ENCODE results near the gene GRID1.

GRID1 gene

GRCh38 chr10:86334488-86335085, 32.0 kb downstream of the GRID1 start:
- DNase-seq: peak; percentile 43

- DNase-seq: no peak
These were observed 32.6 kb downstream of the GRID1 start for GRCh38 chr10:86333826-86334487.

DNA sequence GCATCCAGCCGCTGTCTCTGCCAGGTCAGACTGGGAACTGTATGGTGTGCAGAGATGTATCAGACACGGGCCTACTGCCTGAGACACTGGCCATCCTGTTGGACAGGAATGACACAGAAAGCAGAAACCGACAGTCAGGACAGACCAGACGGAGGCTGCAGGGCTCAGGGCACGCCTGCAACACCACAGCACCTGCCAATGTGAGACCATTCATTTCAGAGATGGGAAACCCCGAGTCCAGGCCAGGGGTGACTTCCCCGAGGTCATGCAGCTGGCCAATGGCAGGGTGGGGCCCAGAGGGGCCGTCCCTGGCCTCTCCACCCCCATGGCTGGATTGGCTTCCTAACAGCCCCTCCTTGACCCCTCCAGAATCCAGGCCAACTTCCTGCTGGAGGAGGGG, 34.7 kb downstream of the GRID1 start:
- no peak for DNase-seq

DNA sequence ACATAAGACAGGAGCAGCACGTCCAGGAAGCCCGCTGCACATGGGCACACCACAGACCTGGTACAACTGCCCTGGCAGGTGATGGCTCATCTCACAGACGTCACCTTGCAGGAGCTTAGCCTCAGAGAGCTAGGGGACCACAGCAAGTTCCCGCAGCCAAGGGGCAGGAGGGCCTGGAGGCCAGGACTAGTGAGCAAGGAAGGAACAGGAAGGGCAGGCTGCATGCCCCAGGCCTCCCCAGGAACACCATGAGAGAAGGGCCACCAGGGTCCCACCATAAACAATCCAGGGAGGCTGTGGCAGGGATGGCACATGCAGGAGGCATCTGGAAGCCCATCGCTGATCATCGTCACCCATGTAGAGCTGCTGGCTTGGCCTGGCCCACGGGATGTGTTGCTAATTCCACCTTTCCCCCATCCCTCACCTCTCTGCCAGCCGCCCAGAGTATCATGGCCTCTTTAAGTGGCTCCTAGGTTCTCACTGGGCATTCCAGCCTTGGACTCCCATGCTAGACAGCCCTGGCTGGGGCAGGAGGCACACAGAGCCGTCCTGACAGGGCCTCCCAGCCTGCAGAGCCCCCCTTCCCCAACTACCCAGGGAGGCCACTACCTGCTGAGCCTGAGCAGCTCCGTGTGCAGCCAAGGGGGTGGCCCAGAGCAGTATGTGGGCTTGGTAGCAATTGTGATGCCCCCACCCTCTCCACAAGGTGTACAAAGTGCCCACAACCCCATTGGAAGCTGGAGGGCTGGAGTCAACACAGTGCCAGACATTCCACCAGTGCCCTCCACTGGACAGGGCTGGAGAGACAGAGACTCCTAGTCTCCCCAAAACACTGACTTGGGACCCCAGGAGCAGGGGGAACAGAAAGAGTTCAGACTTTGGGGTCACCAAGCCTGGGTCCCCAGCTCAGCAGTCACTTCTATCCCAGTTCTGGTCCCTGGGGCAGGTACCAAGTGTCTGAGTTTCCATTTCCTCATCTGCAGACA, 35.5 kb downstream of the GRID1 start:
- no peak for DNase-seq

DNA sequence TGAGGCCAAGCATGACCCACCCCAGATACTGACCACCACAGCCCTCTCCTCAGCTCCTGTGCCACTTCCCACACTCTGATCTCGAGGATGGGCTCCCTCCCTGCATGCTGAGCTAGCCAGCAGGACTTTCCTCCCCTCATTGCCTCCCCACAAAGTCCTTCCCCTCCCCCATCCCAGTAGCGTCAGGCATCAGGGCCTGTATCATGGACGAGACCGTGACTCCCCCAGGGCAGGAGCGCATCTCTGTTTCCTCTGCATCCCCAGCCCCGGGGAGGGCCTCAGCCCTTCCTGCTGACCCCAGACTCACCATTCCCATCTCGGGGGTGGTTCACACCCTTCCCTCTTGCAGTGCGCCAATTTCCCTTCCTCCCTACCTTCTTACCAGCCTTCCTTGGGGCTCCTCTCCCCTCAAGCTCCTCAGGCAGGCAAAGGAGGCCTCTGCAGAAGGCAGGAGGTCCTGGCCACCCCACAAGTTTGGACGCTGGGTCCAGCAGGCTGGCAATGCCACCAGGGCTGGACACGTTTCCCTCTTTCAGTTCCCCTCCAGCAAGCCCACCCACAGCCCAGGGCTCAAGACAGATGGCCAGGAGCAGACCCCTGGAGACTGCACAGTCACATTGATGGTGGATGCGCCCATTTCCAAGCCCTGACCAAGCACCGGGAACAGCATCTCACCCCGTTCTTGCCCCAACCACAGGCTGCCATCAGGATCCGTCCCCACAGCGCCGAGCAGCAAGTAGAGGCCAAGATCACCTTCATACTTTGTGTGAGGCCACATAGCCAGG, 36.5 kb downstream of the GRID1 start:
- no peak for DNase-seq

- no peak for DNase-seq
These were observed 37.4 kb downstream of the GRID1 start for GRCh38 chr10:86329093-86329710.

GRCh38 chr10:86327954-86328725, 38.5 kb downstream of the GRID1 start:
- DNase-seq: no peak

GRCh38 chr10:86325158-86325557, 41.4 kb downstream of the GRID1 start:
- DNase-seq: no peak

GRCh38 chr10:86321568-86321967, 45.0 kb downstream of the GRID1 start:
- no peak for DNase-seq

GRCh38 chr10:86319676-86320075, 46.9 kb downstream of the GRID1 start:
- DNase-seq: no peak

GRCh38 chr10:86317949-86318725, 48.5 kb downstream of the GRID1 start:
- DNase-seq: no peak

DNA sequence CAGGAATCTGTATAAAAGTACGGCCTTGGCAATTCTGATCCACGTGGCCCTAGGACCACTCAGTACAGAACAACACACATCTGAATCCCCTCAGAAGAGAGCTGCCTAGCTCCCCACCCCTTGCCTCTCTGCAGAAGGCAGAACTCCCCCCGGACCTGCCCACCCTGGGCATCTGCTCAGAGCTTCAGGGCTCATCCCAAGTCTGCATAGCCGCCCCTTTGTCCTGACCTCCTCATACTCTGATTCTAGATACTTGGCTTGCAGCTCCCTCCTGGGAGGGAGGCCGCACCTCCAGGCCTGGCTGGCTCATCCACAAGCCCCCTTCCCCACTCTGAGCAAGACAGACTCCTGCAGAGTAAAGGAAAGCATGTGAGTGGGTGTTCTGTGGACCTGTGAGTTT, 49.6 kb downstream of the GRID1 start:
- DNase-seq: no peak

- DNase-seq: no peak
These were observed 50.2 kb downstream of the GRID1 start for GRCh38 chr10:86316274-86316835.

DNA sequence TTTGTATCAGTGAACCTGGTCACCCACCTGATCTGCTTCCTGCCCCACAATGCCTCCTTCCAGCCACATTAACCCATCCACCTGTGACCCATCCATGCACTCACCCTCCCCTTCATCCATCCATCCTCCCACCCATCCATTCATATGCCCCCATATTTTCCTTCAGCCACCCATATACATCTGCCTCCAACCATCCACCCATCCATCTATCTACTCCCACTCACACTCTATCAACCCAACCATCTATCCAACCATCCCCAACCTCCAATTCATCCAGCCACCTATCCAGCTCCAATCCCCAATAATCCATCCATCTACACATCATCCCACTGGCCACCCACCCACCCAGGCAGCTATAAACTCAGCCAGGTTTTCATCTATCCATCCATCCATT, 51.0 kb downstream of the GRID1 start:
- DNase-seq: no peak

DNA sequence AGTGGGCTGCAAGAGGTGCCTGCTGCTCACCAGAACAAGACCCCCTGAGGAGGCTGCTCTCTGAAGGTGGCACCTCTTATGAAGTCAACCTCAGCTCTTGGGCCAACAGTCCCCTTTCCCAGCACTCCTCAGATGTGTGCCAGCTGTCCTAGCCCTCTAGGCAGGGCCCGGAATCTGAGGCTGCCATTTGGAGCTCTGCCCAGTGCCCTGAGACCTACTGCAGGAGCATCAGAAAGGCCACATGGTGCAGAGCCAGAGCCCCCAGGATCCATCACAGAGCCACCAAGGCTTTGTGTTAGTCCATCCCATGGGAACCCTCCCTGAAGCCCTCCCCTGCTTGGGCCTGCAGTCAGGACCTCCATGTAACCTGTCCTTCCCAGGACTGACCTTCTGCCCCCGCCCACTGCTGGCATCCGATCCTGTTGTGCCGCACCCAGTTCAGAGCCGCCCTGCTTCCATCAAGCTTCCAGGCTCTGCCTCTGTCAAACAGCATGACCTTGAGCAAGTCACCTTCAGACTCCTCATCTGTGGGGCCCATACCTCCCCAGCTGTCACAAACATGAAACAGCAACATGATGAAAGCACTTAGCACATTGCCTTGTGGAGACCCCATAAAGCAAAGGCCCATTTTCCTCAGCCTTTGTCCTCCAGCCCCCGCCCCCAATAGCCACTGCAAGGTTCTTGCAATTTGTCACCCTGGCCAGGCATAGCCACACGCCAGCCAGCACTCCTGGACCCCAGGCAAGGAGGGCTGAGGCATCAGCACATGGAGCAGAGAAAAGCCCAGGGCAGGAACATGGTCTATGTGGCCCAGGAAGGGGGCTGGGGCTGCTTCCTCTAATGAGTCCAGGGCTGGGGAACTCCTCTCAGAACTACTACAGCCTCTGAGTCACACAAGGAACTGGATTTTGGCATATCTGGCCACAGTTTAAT, 51.7 kb downstream of the GRID1 start:
- DNase-seq: no peak

DNA sequence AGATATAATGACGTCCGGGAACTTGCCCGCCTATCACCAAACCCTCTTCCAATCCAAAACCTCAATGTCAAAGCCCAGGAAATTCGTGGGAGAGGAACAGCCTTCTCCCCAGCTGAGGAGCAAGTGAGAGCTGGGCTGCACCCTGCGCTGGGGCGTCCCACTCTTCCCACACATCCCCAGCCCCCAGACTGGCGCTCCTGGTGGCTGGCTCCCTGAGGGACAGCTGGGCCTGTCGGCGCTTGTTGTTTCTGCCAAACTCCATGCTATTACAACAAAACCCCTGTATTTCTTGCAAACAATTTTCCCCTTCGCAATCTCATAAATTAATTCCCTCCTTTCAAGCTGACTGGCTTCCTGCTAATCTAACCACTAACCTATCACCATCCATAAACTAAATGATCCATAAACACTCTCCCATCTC, 53.0 kb downstream of the GRID1 start:
- no peak for DNase-seq

DNA sequence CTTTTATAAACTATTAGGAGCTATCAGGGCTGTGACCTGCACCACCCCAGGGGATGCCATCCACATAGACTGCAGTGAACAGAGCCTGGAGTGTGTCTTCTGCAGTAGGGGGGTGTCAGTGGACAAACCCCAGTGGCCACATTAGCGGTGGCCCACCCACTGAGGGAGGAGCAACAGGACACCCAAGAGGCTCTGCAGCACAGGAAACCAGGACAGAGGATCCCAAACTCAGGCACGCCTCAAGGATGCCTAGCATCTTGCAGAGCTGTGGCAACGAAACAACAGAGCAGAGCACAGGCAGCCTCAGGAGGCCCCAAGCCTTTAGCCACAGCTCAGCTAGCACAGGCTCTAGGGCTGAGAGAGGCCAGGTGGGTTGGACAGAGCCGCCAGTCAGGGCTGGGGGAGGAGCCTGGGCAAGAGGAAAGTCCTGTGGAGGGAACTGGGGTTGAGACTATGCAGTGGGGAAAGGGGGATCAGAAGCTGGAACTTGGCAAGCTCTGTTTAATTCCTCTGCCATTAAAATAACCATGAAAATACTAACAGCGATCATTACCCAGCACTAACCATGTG, 53.8 kb downstream of the GRID1 start:
- DNase-seq: no peak

GRCh38 chr10:86311906-86312305, 54.7 kb downstream of the GRID1 start:
- DNase-seq: no peak

DNA sequence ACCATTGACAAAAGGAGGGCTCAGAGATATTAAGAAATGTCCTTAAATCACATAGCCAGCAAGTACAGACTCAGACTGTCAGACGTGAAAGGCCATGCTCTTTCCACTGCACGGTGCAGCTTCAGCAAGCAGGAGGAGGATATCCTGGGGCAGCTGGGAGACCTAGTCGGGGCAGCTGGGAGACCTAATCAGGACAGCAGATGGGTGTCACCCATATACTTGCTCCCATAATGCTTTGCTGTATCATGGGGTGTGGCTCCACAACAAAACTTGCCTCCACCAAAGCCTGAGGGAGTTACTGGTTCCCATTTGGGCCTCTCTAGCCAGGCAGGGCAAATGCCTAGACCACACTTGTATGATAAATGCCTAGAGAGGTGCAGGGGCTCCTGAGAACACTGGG, 55.4 kb downstream of the GRID1 start:
- no peak for DNase-seq

All from NCI-H510A treated with DMSO at 0.1 percent for 48 hours (cell line).